Body of pancreas (tissue), 4 donors: ENCODE data around the gene ADGRF5.

Experiments
- POLR2A ChIP-seq, 3 donors: fragments of 450-650 bp; IDR thresholded peaks; one replicate each; pipeline ENCODE4 v1.6.1; 2016; ENCODE audit warnings: antibody characterized with exemption in 3 of 3, mild to moderate bottlenecking in 2 of 3
- TF ChIP-seq, protein P1 (sequence below), 7 experiments: fragments of 450-650 bp in 4 of 7; fragments of 200-600 bp in 3 of 7; sonication (generic) in 3 of 7; IDR thresholded peaks; one replicate each; pipeline ENCODE4 v1.5.1; 2016 to 2019; ENCODE audit warnings: antibody characterized with exemption in 7 of 7

DNA sequence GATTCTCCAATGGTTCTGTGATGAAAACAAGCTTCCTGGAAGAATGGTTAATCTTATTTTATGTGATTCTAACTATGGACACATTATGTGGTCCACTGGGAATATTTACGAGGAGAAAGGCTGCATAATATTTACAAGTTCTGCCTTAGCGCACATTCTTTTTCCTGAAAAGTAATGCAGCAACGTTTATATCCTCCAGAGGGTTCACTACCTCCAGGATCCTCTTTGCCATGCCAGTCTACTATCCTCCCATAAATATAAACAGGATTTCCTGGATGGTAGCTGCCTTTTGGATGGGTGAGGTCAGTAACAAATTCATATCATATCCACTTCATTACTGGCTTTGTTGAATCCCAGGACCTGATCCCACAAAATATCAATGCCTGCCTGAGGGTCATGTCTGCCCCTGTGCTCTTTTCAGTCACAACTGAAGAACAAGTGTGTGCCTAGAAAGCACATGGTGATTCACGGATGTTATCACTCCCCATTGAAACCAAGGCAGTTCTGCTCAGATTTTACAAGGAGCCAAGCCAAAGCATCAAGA, 30.4 kb downstream of the ADGRF5 start:
- no peak for TF ChIP-seq POLR2A (IDR thresholded peaks at IDR 0.05)
- TF ChIP-seq, protein P1, sequence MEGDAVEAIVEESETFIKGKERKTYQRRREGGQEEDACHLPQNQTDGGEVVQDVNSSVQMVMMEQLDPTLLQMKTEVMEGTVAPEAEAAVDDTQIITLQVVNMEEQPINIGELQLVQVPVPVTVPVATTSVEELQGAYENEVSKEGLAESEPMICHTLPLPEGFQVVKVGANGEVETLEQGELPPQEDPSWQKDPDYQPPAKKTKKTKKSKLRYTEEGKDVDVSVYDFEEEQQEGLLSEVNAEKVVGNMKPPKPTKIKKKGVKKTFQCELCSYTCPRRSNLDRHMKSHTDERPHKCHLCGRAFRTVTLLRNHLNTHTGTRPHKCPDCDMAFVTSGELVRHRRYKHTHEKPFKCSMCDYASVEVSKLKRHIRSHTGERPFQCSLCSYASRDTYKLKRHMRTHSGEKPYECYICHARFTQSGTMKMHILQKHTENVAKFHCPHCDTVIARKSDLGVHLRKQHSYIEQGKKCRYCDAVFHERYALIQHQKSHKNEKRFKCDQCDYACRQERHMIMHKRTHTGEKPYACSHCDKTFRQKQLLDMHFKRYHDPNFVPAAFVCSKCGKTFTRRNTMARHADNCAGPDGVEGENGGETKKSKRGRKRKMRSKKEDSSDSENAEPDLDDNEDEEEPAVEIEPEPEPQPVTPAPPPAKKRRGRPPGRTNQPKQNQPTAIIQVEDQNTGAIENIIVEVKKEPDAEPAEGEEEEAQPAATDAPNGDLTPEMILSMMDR (IDR thresholded peaks at IDR 0.05): no peak
